ENCODE results near the gene LGALS14. TPM values are rescaled to one million over a fixed set of nuclear protein-coding genes. Genes with fewer than 3 reads are reported as not detected.
"Not testable (repeated sequence)": the region's sequence is repeated elsewhere in the genome, so short reads cannot be mapped to it uniquely, and the experiment has no call there.

LGALS14 gene
- total RNA-seq, 1 experiment from 2014 or later = not detected

DNA sequence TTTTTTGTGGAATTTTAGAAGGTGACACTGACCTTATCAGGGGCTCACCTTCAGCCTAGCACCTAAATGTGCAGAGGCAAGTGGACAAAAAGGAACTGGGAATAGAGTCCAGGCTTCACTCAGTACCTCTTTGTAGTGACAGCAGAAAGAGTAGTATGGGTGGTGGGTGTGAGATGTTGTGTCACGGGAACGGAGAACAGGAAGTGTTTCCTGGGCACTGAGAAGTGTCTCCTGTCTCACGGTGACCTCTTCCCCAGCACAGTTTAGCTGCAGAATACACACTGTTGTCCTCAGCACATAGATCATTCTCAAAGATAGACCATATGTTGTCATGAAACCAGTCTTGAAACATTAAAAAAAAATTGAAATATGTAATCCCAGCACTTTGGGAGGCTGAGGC is 17.5 kb upstream of the LGALS14 start:
- Histone ChIP-seq H4K20me1 (ENCODE audit: insufficient read depth) (no peaks in the 10 kb centered on the region), H3K9me3 (ENCODE audit: control insufficient read depth in 1 of 2, insufficient read depth in 1 of 2, low read depth in 1 of 2, low read length in 2 of 2) (no peaks in the 10 kb centered on the region), H3K9ac (ENCODE audit: low read length) (no peak overlapping the region), H3K79me2 (ENCODE audit: insufficient read depth, low read length) (no peaks in the 10 kb centered on the region), H2AFZ (ENCODE audit: low read depth, low read length, poor library complexity, severe bottlenecking) (no peak overlapping the region), H3K27me3 (ENCODE audit: insufficient read depth, low read length) (peaks cover 44% of the 10 kb centered on the region), H3K9me2 (ENCODE audit: insufficient read depth) (no peaks in the 10 kb centered on the region), H3K4me3 (replicated peaks in 1 of 2; ENCODE audit: low read depth in 1 of 2, low read length in 2 of 2) (no peak overlapping the region), H3K36me3 (ENCODE audit: control insufficient read depth in 1 of 2, insufficient read depth in 2 of 2, low read length in 2 of 2) (no peaks in the 10 kb centered on the region), H3K27ac (ENCODE audit: low read depth, low read length) (no peak overlapping the region), H3K4me1 (ENCODE audit: control insufficient read depth in 1 of 2, insufficient read depth in 2 of 2, low read length in 2 of 2) (no peaks in the 10 kb centered on the region), H3K4me2 (ENCODE audit: low read length) (no peak overlapping the region)
- DNase-seq (ENCODE audit: low read depth, low spot score) = no peak
- ChIA-PET RAD21 (ENCODE audit: low non-redundant PET in 1 of 2, low total read pairs in 2 of 2, uncharacterized antibody in 2 of 2, unreplicated experiment in 2 of 2) (no interaction called here), CTCF (no interaction called here), POLR2A (no interaction called here)
- BruUV-seq (replicated peaks) = no TSS peak
- intact Hi-C loops (cut with micrococcal nuclease) = no loop called here
- ATAC-seq = no peak
- TF ChIP-seq EZH2phosphoT487 (IDR thresholded peaks at IDR 0.05; ENCODE audit: borderline replicate concordance) (no peak), TCF7L2 (IDR thresholded peaks at IDR 0.05; ENCODE audit: borderline replicate concordance, extremely low read depth, insufficient read depth, insufficient read length) (no peak), SIN3A (IDR thresholded peaks at IDR 0.05; ENCODE audit: low read depth) (no peak), EGR1 (IDR thresholded peaks at IDR 0.05; ENCODE audit: low read depth) (no peak), CBX3 (IDR thresholded peaks at IDR 0.05; ENCODE audit: low read depth) (no peak), RAD21 (IDR thresholded peaks at IDR 0.05; ENCODE audit: low read depth) (no peak), FOSL1 (IDR thresholded peaks at IDR 0.05; ENCODE audit: low read depth) (no peak), ZNF274 (IDR thresholded peaks at IDR 0.05; ENCODE audit: low read depth, low read length) (no peak), JUND (IDR thresholded peaks at IDR 0.05) (no peak), POLR2AphosphoS5 (IDR thresholded peaks at IDR 0.05; ENCODE audit: low read depth, low read length) (no peak), CEBPB (IDR thresholded peaks at IDR 0.05; ENCODE audit: low read depth) (no peak), EZH2 (IDR thresholded peaks at IDR 0.05) (no peak)
- TF ChIP-seq, protein P1, sequence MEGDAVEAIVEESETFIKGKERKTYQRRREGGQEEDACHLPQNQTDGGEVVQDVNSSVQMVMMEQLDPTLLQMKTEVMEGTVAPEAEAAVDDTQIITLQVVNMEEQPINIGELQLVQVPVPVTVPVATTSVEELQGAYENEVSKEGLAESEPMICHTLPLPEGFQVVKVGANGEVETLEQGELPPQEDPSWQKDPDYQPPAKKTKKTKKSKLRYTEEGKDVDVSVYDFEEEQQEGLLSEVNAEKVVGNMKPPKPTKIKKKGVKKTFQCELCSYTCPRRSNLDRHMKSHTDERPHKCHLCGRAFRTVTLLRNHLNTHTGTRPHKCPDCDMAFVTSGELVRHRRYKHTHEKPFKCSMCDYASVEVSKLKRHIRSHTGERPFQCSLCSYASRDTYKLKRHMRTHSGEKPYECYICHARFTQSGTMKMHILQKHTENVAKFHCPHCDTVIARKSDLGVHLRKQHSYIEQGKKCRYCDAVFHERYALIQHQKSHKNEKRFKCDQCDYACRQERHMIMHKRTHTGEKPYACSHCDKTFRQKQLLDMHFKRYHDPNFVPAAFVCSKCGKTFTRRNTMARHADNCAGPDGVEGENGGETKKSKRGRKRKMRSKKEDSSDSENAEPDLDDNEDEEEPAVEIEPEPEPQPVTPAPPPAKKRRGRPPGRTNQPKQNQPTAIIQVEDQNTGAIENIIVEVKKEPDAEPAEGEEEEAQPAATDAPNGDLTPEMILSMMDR (IDR thresholded peaks at IDR 0.05 in 2 of 3, conservative IDR thresholded peaks at IDR 0.05 in 1 of 3; ENCODE audit: borderline replicate concordance in 1 of 3, insufficient read depth in 1 of 3, low read depth in 2 of 3, low read length in 2 of 3) = no peak
- TF ChIP-seq, protein P2, sequence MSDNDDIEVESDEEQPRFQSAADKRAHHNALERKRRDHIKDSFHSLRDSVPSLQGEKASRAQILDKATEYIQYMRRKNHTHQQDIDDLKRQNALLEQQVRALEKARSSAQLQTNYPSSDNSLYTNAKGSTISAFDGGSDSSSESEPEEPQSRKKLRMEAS (IDR thresholded peaks at IDR 0.05) = no peak

DNA sequence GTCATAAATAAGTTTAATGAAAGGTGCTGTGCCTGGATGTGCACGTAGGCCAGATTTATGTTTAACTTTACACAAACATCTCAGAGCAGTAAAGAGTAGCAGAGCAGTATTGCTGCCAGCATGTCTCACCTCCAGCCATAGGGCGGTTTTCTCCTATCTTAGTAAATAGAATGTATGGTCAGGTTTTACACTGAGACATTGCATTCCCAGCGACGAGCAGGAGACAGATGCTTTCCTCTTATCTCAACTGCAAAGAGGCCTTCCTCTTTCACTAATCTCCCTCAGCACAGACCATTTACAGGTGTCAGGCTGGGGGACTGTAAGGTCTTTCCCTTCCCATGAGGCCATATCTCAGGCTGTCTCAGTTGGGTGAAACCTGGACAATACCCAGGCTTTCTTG is 15.6 kb upstream of the LGALS14 start:
- H3K4me3 ChIP-seq (replicated peaks in 1 of 2; ENCODE audit: low read depth in 1 of 2, low read length in 2 of 2); H3K79me2 ChIP-seq (ENCODE audit: insufficient read depth, low read length); RAD21 ChIA-PET (ENCODE audit: low non-redundant PET in 1 of 2, low total read pairs in 2 of 2, uncharacterized antibody in 2 of 2, unreplicated experiment in 2 of 2); intact Hi-C loops (cut with micrococcal nuclease); H3K36me3 ChIP-seq (ENCODE audit: control insufficient read depth in 1 of 2, insufficient read depth in 2 of 2, low read length in 2 of 2); H3K4me1 ChIP-seq (ENCODE audit: control insufficient read depth in 1 of 2, insufficient read depth in 2 of 2, low read length in 2 of 2); CTCF ChIA-PET; ATAC-seq; H3K4me2 ChIP-seq (ENCODE audit: low read length); H2AFZ ChIP-seq (ENCODE audit: low read depth, low read length, poor library complexity, severe bottlenecking); H3K9me3 ChIP-seq (ENCODE audit: control insufficient read depth in 1 of 2, insufficient read depth in 1 of 2, low read depth in 1 of 2, low read length in 2 of 2); H3K9ac ChIP-seq (ENCODE audit: low read length); H3K9me2 ChIP-seq (ENCODE audit: insufficient read depth); DNase-seq (ENCODE audit: low read depth, low spot score); H4K20me1 ChIP-seq (ENCODE audit: insufficient read depth); POLR2A ChIA-PET; BruUV-seq (replicated peaks); H3K27ac ChIP-seq (ENCODE audit: low read depth, low read length): not testable (repeated sequence)
- H3K27me3 ChIP-seq (ENCODE audit: insufficient read depth, low read length) = peaks cover 53% of the 10 kb centered on the region
